Heart left ventricle (tissue), 13 donors: ENCODE measurements around the gene ANKRD2.
A peak's percentile ranks its signal among the peaks of the same experiment; 100 is the strongest.

Experiments
- CTCF ChIP-seq, 12 donors: fragments of 200-600 bp; sonication (generic) in 4 of 12; IDR thresholded peaks; one replicate each; pipeline versions ENCODE4 v1.5.0 to v1.8.0; 2018 to 2022; ENCODE audit warnings: antibody characterized with exemption in 12 of 12, mild to moderate bottlenecking in 5 of 12
- POLR2A ChIP-seq, 2 donors: fragments of 450-650 bp; IDR thresholded peaks; one replicate each; pipeline ENCODE4 v1.6.1; 2017; ENCODE audit warnings: antibody characterized with exemption in 2 of 2, mild to moderate bottlenecking in 2 of 2, moderate library complexity in 2 of 2
- donor health status: ischemic (EF 13 %, LVEDD 7.1; RV severe dilation, severe dysfunction).
- donor health status: DM: no; HTN: yes; CAD: no.
- donor health status: DM: no; HTN: no; CAD: no.
- donor health status: ischemic (EF 25% LVEDD 6.9; RV normal size, moderate dysfunction).
- donor health status: ischemic (EF 25% LVEDD 5.7; RV mildly dilated, moderate dysfunction).
- donor health status: ischemic (EF 35%, LVEDD 5.7; RV mildly dilated, moderate dysfunction).
- donor health status: nonischemic (EF 11% LVEDD 7.7; RV severe dilation, severe dysfunction).
- donor health status: DM: yes; HTN: yes; CAD: no.
- donor health status: PGD.
- donor health status: ischemic (EF 29% LVEDD 5.4; RV normal size, mild dysfunction).
- donor health status: nonischemic (EF 23%, LVEDD 6.1; RV moderate dilation, normal function).

- TF ChIP-seq CTCF (IDR thresholded peaks at IDR 0.05) (peak; percentile 31 to 67 (median 55)), POLR2A (IDR thresholded peaks at IDR 0.05) (no peak)
These were observed 39.8 kb downstream of the ANKRD2 start for GRCh38 chr10:97612386-97612785.
